AG04449 (cell line): Measurements from ENCODE around the gene PALLD.

ENCODE experiments used
- CTCF ChIA-PET: fragments of 350-600 bp; formaldehyde crosslinking; extraction: SDS; loops from one replicate; lab custom pipeline; 2021; ENCODE audit warnings: antibody characterized with exemption; lab: Yijun Ruan, JAX
- POLR2A ChIA-PET: fragments of 400-600, 350-600 bp; formaldehyde crosslinking; extraction: SDS; loops from one replicate; lab custom pipeline; 2020; ENCODE audit warnings: antibody characterized with exemption, inconsistent platforms; lab: Yijun Ruan, JAX
- DNase-seq: peaks from one replicate; pipeline ENCODE4 v3.0.0-alpha.2; 2010; ENCODE audit warnings: low read depth, low spot score
- H3K4me3 ChIP-seq: 2 replicates; pipeline ENCODE4 v1.5.1; 2011; ENCODE audit warnings: low read depth, mild to moderate bottlenecking, control low read depth, low read length
- CTCF ChIP-seq: IDR thresholded peaks from one replicate; pipeline ENCODE4 v1.5.1; 2011; ENCODE audit warnings: mild to moderate bottlenecking, moderate library complexity, low read length, control low read depth, inconsistent platforms; ENCODE audit not compliant: insufficient read depth; ENCODE audit errors: missing control alignments

Gene PALLD

GRCh38 chr4:168516841-168517240, 20.0 kb downstream of the PALLD start:
- TF ChIP-seq CTCF = no peak
- ChIA-PET CTCF (interaction anchor here (1.0 to 5.5 kb wide), 6 partner anchors 11 to 404 kb away, joined by 3 to 66 read pairs (median 4); no protein-coding TSS in a partner anchor), POLR2A (no interaction called here)
- no peak overlapping the region for H3K4me3 ChIP-seq
- no peak for DNase-seq

- H3K4me3 ChIP-seq = no peak overlapping the region
- POLR2A ChIA-PET = no interaction called here
- CTCF ChIA-PET = interaction anchor here (1.3 kb wide), 1 partner anchor 9 kb away, joined by 4 read pairs; no protein-coding TSS in a partner anchor
- no peak for DNase-seq
- TF ChIP-seq CTCF = no peak
Observed at GRCh38 chr4:168519576-168519975, 22.7 kb downstream of the PALLD start.

GRCh38 chr4:168521721-168522120, 24.9 kb downstream of the PALLD start:
- DNase-seq = no peak
- ChIA-PET CTCF (interaction anchor here (1.0 to 2.7 kb wide), 3 partner anchors 8 to 64 kb away, joined by 3 to 17 read pairs (median 8); no protein-coding TSS in a partner anchor), POLR2A (no interaction called here)
- no peak overlapping the region for H3K4me3 ChIP-seq
- no peak for TF ChIP-seq CTCF

- DNase-seq = no peak
- H3K4me3 ChIP-seq = no peak overlapping the region
- CTCF ChIA-PET = interaction anchor here (1.0 to 2.7 kb wide), 3 partner anchors 8 to 63 kb away, joined by 3 to 17 read pairs (median 8); no protein-coding TSS in a partner anchor
- TF ChIP-seq CTCF = no peak
- POLR2A ChIA-PET = no interaction called here
Observed at GRCh38 chr4:168522356-168522755, 25.5 kb downstream of the PALLD start.

GRCh38 chr4:168522829-168523489, 26.1 kb downstream of the PALLD start:
- ChIA-PET POLR2A (no interaction called here), CTCF (interaction anchor here (0.9 to 2.7 kb wide), 4 partner anchors 9 to 398 kb away, joined by 4 to 17 read pairs (median 6); no protein-coding TSS in a partner anchor)
- no peak for DNase-seq
- TF ChIP-seq CTCF = no peak
- no peak overlapping the region for H3K4me3 ChIP-seq

- peak; percentile 29 for DNase-seq
- TF ChIP-seq CTCF = no peak
- ChIA-PET CTCF (interaction anchor here (0.6 to 2.7 kb wide), 5 partner anchors 10 to 397 kb away, joined by 3 to 17 read pairs (median 4); no protein-coding TSS in a partner anchor), POLR2A (no interaction called here)
- H3K4me3 ChIP-seq = no peak overlapping the region
Observed at GRCh38 chr4:168524006-168524405, 27.2 kb downstream of the PALLD start.
